Suprapubic skin (tissue), 4 donors: ENCODE data around the gene FCGR1A.
"Not testable (repeated sequence)": the region's sequence is repeated elsewhere in the genome, so short reads cannot be mapped to it uniquely, and the experiment has no call there.

Experiments used
- EP300 ChIP-seq: sonication (generic); formaldehyde crosslinking; IDR thresholded peaks from one replicate; pipeline ENCODE4 v1.6.1; 2017; ENCODE audit warnings: antibody characterized with exemption
- POLR2A ChIP-seq, 2 donors: fragments of 450-650 bp; IDR thresholded peaks; one replicate each; pipeline ENCODE4 v1.6.1; 2017; ENCODE audit warnings: antibody characterized with exemption in 2 of 2, mild to moderate bottlenecking in 2 of 2, moderate library complexity in 2 of 2
- POLR2AphosphoS5 ChIP-seq, 3 donors: sonication (generic); formaldehyde crosslinking; IDR thresholded peaks; one replicate each; pipeline ENCODE4 v1.6.1; 2017; ENCODE audit warnings: antibody characterized with exemption in 3 of 3
- TF ChIP-seq, protein P1 (sequence below), 2 donors: fragments of 200-600 bp in 1 of 2; fragments of 450-650 bp in 1 of 2; sonication (generic) in 1 of 2; IDR thresholded peaks; one replicate each; pipeline ENCODE4 v1.5.1; 2016 to 2019; ENCODE audit warnings: antibody characterized with exemption in 2 of 2, mild to moderate bottlenecking in 1 of 2, moderate library complexity in 1 of 2

- TF ChIP-seq POLR2AphosphoS5 (IDR thresholded peaks at IDR 0.05); EP300; POLR2A (IDR thresholded peaks at IDR 0.05): not testable (repeated sequence)
- TF ChIP-seq, protein P1, sequence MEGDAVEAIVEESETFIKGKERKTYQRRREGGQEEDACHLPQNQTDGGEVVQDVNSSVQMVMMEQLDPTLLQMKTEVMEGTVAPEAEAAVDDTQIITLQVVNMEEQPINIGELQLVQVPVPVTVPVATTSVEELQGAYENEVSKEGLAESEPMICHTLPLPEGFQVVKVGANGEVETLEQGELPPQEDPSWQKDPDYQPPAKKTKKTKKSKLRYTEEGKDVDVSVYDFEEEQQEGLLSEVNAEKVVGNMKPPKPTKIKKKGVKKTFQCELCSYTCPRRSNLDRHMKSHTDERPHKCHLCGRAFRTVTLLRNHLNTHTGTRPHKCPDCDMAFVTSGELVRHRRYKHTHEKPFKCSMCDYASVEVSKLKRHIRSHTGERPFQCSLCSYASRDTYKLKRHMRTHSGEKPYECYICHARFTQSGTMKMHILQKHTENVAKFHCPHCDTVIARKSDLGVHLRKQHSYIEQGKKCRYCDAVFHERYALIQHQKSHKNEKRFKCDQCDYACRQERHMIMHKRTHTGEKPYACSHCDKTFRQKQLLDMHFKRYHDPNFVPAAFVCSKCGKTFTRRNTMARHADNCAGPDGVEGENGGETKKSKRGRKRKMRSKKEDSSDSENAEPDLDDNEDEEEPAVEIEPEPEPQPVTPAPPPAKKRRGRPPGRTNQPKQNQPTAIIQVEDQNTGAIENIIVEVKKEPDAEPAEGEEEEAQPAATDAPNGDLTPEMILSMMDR (IDR thresholded peaks at IDR 0.05): not testable (repeated sequence)
Measured at GRCh38 chr1:149833144-149833543, 50.6 kb downstream of the FCGR1A start.
